Left renal cortex interstitium (tissue), 4 donors: Measurements from ENCODE around the gene ALKBH5. TPM values are rescaled to one million over a fixed set of nuclear protein-coding genes. Genes with fewer than 3 reads are reported as not detected.

Source experiments
- DNase-seq, 4 donors: peaks; one replicate each; pipeline ENCODE4 v3.0.0-alpha.2; 2013; ENCODE audit warnings: low read depth in 4 of 4, low spot score in 2 of 4, missing footprints in 1 of 4
- polyA plus RNA-seq, 4 donors: library from polyadenylated mRNA; unstranded; fragments of 120-200 nt; gene quantifications; one replicate each; pipeline ENCODE4 v1.2.1, GENCODE V29; 2013; ENCODE audit not compliant: insufficient read length in 4 of 4

ALKBH5 gene
- 10 to 100 TPM; 66.3 to 71.3 (median 69.4) TPM for polyA plus RNA-seq

GRCh38 chr17:18183334-18184142, at the start of gene ALKBH5:
Gene ALKBH5 (plus strand): TSS chr17:18183828. CDS start chr17:18184244, 416 bp downstream.
- peak; percentile 98 to 99 (median 99) for DNase-seq

- no peak for DNase-seq
Measured at GRCh38 chr17:18136357-18136756, 47.3 kb upstream of the ALKBH5 start.

- DNase-seq, result no peak
Measured at GRCh38 chr17:18138065-18138749, 45.4 kb upstream of the ALKBH5 start.

GRCh38 chr17:18139092-18139491, 44.5 kb upstream of the ALKBH5 start:
- DNase-seq, result no peak

- DNase-seq, result no peak
Measured at GRCh38 chr17:18139498-18139897, 44.1 kb upstream of the ALKBH5 start.

- DNase-seq, result no peak
Measured at GRCh38 chr17:18139949-18140348, 43.7 kb upstream of the ALKBH5 start.

- no peak for DNase-seq
Measured at GRCh38 chr17:18140648-18141047, 43.0 kb upstream of the ALKBH5 start.

GRCh38 chr17:18141210-18141803, 42.3 kb upstream of the ALKBH5 start:
- DNase-seq, result peak in 2 of 4 donors; percentile 36 to 37

- no peak for DNase-seq
Measured at GRCh38 chr17:18142417-18142816, 41.2 kb upstream of the ALKBH5 start.

- DNase-seq, result no peak
Measured at GRCh38 chr17:18143044-18143936, 40.3 kb upstream of the ALKBH5 start.

GRCh38 chr17:18144261-18144660, 39.4 kb upstream of the ALKBH5 start:
- no peak for DNase-seq

GRCh38 chr17:18144855-18145254, 38.8 kb upstream of the ALKBH5 start:
- no peak for DNase-seq

GRCh38 chr17:18145811-18146210, 37.8 kb upstream of the ALKBH5 start:
- no peak for DNase-seq

GRCh38 chr17:18146259-18146658, 37.4 kb upstream of the ALKBH5 start:
- DNase-seq, result no peak

- no peak for DNase-seq
Measured at GRCh38 chr17:18146980-18147379, 36.6 kb upstream of the ALKBH5 start.

GRCh38 chr17:18148586-18148985, 35.0 kb upstream of the ALKBH5 start:
- no peak for DNase-seq

GRCh38 chr17:18151290-18151689, 32.3 kb upstream of the ALKBH5 start:
- no peak for DNase-seq

GRCh38 chr17:18155179-18155578, 28.4 kb upstream of the ALKBH5 start:
- no peak for DNase-seq

- DNase-seq, result no peak
Measured at GRCh38 chr17:18156171-18156975, 27.3 kb upstream of the ALKBH5 start.

GRCh38 chr17:18156976-18157280, 26.7 kb upstream of the ALKBH5 start:
- DNase-seq, result no peak
